T follicular helper cell (primary cell): ENCODE data around the gene BTNL3.
"Not testable (repeated sequence)": the region's sequence is repeated elsewhere in the genome, so short reads cannot be mapped to it uniquely, and the experiment has no call there.

Source experiments
- DNase-seq: peaks from one replicate; pipeline ENCODE4 v3.0.0-alpha.2; 2020; ENCODE audit warnings: low read depth

Gene BTNL3

DNA sequence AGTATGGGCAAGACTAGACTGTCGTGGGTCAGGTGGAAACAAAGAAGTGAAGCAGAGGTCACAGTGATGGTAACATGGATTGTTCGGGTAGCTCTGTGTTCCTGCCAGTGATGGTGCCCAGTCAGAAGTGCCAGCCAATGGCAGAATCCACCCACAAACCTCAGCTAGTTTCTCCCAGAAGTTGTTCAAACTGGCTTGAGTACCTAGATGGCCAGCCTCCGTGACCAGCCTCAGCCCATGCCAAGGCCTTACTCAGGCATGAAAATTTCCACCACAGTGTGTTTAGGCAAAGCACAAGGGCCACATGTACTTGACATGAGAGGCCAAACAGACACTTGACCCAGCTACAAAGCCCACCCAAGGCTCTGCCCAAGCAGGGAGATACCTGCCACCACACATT, 32.0 kb downstream of the BTNL3 start:
- no peak for DNase-seq

DNA sequence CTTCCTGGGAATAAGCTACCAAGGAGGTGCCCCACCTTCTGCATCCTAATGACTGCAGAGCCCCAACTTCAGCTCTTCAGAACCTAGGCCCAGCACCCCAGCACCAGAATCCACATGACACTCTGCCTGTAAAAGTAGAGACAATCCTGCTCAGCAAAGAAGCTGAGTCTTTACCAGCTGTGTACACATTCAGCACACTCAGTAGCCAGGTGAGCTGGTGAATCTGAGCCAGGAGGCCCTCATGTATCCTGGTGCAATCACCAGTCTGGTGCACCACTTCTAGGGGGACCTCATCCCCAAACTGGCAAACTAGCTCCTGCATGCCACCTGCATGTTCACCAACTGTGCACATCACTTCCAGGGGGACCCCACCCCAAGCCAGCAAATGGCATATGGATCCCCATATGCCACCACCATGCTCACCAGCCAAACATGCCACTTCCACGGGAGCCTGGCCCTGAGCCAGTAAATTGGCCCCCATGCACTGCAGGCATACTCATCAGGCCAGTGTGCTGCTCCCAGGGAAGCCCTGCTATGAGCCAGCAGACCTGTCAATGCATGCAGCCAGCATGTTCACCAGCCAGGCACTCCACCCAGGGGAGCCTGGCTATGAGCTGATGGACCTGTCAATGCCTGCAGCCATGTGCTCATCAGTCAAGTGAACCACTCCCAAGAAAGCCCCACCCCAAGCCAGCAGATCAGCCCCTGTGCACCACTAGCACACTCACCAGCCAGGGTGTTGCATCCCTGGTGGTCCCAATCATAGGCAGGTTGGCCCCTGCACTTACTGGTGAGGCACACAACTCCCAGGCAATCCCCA, 35.8 kb downstream of the BTNL3 start:
- no peak for DNase-seq

DNA sequence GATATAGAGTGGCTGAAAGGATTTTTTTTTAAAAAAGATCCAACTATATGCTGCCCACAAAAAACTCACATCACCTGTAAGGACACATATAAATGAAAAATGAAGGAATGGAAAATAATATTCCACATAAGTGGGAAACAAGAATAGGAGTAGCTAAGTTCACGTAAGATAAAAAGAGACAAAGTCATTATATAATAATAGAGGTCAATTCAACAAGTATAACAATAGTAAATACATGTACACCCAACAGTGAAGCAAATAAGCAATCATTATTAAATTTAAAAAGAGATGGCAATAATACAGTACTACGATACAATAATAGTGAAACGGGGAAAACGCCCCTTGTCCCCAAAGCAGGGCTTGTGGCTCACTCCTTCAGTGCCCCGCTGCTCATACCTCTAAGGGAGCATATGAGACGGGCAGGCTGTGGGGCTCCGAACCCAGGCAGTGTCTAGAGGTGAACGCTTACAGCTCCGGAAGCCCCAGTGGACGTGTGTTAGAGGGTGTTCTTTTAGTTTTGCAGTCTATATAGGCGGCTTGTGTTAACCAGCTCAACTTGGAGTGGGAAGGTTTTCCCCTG, 38.9 kb downstream of the BTNL3 start:
- DNase-seq, result no peak

DNA sequence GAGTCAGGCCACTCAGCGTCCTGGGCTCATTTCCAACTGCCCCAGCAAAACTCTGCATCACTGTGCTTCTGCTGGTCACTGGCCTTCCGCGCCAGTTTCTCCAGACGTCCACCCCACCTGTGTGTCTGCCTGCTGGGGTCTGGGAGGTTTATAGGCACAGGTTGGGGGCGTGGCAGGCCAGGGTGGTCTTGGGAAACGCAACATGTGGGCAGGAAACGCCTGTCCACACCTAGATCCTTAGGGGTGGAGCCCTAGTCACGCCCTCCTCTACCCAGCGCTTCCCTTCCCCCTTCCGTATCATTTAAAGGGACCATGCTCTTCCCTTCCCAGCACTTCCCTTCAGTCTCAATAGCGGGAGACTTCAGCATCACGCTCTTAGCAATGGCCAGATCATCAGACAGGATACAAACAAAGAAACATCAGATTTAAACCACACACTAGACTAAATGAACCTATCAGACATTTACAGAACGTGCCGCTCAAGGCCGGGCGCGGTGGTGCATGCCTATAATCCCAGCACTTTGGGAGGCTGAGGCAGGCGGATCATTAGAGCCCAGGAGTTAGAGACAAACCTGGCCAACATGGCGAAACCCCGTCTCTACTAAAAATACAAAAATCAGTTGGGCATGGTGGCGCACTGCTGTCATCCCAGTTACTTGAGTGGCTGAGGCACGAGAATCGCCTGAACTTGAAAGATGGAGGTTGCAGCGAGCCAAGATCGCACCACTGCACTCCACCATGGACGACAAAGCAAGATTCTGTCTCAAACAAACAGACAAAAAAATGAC, 39.6 kb downstream of the BTNL3 start:
- DNase-seq, result no peak

DNA sequence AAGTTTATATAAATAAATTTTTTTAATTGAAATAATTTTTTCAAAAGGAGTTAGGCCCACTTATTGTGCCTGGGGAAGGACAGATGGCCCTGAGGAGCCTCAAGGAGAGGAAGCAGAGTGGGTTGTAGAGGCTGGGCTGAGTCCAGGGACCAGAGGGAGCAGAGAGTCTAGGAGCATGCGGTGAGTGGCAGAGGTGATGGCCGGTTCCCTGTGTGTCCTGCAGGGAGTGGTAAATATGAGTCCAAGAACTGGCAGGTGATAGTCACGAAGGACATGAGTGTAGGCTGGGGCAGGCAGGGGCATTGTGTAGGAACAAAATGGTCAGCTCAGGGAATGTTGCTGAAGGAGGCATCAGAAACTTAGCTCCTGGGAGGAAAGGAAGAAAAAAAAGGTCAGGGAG, 43.1 kb downstream of the BTNL3 start:
- DNase-seq, result no peak

DNA sequence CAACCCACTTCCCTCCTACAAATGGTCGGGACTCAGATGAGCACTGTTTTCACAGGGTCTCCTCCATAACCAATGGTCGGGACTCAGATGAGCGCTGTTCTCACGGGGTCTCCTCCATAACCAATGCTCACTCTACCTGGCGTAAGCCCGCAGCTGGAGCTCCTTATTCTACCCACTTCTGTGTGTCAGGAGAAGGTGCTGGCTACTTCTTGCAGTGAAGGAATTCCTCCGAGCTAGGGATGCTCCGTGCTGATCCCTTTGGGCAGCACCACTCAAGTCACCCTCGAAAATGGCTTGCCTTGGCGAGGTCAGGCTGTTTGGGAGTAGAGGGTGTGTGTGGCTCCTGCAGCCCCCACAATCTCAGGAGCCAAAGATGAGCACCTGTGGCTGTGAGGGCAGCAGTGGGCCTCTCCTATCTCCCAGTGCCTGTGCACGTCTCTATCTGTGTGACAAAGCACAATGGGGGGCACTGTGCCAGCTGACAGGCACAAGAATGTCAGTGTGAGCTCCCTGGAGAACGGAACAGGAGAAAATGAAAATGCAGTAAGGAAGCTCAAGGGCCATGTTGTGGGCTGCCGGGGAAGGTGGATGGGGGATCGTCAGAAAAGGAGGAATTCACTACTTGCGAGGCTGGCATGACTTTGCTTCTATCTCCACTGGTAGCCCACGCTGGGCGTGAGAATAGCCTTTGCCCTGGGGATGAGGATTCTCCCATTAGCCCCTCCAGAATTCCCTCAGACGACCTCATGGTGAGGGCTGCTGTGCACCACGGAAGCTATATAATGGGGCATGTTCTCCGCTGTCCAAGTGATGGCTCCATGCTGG, 47.6 kb downstream of the BTNL3 start:
- DNase-seq, result no peak

DNA sequence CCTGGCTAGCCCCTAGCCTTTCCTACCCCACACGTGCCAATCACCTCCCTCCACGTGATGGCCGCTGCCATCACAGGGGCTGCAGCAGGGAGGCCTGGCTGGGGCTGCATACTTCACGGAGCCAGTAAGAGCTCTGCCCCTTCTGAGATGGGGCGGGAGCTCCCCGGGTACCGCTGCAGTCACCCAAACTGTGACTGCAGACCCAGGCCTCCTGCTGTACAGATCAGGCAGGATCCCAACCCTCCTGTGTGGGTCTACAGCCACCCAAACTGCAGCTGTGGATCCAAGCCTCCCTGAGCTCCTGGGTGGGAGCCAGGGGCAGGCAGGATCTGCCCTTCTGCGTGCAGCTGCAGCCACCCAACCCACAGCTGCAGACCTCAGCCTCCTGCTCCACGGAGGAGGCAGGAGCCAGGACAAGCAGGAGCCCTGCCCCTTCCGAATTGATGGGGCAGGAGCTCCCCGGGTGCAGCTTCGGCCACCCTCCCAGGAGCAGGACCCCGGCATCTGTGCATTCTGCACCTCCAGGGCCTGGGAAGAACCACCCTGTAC, 48.2 kb downstream of the BTNL3 start:
- no peak for DNase-seq

DNA sequence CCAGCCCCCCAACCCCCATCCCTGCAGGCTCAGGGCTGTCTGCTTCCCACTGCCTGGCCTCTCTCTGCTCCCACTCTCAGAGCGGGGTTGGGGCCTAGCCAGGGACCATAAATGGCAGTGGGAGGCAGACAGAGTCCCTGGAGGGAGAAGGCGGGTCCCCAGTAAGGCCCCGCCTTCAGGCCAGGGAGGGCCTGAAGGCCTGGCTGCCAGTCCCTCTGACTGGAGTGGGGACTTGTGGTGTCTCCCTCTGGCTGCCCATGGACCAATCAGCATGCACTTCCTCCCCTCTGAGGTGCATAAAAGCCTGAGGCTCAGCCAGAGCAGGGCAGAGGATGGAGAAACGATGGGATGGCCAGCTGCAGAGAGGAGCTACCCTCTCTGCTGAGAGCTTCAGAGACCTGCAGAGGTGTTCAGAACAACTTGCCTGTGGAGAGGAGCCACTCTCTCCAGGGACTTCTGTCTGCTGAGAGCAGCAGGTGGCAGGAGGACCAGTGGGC, 48.8 kb downstream of the BTNL3 start:
- no peak for DNase-seq

DNA sequence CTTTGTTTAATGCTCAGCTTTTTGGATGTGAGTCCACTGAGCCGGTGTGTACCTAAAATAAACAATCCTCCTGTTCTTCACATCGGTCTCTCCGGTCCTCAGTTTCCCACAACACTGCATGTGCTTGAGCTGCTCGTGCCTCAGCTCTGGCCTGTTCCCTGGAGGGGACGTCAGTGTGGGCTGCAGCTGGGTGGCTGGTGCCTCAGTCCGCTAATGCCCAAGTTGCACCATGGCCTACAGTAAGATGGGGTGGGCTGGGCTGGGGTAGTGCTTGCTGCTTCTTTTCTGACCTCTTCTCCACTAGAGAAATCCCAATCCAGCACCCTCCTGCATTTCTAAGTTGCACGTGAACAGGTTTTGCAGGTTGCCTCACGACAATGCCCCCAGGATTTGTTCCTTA, 50.8 kb downstream of the BTNL3 start:
- no peak for DNase-seq

DNA sequence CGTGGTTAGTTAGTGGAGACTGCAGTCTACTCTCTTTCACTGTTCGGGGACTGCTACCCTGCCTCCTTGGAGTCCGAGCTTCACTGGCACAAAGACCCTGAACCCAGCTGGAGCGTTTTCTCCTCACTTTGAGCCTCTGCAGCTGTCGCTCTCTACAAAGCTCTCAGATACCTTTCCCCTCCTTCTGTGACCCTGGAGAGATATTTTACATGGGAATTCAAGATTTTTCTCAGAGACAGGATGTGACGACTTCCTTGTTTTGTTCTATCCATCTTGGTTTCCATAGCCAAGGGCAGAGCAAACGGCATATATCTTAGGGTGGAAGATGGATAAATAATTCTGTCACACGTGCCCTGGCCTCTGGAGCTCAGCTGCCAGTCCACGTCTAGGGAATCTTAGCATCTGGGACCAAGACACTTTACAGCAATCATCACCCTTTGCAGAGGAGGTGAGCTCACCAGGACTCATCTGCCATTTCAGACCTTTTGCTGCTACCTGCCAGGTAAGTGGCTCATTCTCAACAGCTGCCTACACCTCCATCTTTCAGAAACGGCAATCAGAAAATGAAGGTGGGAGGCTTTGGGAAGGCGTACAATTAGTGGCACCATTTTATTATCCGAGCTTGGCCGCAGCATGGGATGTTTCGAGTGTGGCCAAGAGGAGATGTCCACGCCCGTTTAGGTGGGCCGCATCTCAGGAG, 51.4 kb downstream of the BTNL3 start, which contains the start of gene BTNL9:
Gene BTNL9, plus strand, starts transcription at position 336 of the 700 bp plus-strand sequence. CDS start 5,224 bp downstream, outside the sequence.
- DNase-seq, result no peak

DNA sequence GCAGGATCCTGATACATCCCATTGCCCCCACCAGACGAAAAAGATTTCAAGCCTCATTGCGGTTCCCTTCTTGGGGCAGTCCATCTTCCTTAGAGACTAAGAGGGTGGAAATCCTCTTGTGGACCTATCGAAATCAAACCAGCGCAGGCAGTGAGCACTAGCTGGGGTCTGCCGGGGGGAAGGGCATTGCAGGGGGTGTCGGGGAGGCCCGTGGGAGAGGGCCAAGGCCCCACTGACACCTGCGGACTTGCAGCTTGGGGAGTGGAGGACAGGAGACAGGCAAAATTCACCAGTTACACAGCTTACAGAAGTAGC, 51.9 kb downstream of the BTNL3 start:
- DNase-seq, result no peak

DNA sequence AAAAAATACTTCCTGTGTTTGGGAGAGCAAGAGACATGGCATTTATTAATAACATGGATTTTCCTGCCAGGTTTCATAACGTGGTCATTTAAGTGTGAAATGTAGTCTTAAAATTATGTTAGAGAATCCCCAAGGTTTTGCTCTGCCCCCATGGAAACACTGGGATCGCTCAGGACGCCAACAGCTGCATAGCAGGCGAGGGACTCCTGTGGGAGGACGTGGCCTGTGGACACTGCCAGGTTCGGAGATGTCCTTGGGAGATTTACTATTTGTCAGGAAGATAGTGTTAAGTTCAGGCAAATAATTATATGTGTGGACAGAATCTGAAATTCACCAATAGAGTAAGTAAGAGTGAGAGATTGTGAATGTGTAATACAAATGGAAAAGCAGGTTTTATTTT, 52.4 kb downstream of the BTNL3 start:
- DNase-seq, result no peak

DNA sequence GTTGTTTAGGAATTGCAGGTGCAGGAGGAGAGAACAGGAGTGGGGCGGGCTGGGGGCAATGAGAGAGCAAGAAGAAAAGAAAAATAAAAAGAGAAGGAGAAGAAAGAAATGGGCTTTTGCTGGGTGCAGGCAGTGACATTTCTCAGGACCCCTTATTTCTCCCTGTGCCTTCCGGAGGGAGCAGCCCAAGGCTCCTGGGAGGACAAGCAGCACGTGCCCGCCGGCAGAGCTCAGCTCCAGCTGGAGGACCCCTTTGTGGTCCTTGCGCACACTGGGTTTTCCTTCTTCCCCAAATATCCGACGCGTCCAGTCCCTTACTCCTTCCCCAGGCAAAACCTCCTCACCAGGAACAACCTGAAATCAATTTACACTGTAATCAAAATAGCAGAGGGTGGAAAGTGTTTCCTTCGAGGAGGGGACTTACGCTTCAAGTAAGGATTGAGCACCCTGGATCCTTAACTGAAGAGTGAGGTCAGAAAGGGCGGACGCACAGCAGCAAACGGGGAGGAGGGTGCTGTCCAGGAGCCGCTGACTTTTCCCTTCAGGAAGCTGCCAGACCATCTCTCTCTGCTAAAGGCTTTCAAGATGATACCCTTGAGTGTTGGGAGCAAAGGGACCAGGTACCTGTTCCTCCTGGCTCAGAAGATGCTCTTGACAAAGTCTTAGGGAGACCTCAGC, 53.5 kb downstream of the BTNL3 start:
- DNase-seq, result no peak

DNA sequence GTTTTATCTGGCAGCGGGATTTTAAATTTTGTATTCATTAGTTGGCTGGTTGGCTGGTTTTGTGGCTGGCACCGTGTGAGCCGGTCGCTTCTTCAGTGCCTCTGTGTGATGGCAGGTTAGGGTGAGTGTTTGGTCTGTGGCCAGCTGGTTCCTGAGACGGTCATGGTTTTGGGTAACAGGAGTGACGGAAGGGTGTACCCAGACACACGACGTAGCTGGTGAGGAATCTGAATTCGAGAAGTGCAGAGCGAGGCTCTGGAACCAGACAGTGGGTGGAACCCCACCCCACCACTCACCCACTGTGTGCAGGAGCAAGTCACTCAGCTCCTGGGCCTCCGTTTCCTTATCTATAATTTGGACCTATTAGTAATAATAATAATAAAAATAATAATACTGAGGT, 54.1 kb downstream of the BTNL3 start:
- no peak for DNase-seq

DNA sequence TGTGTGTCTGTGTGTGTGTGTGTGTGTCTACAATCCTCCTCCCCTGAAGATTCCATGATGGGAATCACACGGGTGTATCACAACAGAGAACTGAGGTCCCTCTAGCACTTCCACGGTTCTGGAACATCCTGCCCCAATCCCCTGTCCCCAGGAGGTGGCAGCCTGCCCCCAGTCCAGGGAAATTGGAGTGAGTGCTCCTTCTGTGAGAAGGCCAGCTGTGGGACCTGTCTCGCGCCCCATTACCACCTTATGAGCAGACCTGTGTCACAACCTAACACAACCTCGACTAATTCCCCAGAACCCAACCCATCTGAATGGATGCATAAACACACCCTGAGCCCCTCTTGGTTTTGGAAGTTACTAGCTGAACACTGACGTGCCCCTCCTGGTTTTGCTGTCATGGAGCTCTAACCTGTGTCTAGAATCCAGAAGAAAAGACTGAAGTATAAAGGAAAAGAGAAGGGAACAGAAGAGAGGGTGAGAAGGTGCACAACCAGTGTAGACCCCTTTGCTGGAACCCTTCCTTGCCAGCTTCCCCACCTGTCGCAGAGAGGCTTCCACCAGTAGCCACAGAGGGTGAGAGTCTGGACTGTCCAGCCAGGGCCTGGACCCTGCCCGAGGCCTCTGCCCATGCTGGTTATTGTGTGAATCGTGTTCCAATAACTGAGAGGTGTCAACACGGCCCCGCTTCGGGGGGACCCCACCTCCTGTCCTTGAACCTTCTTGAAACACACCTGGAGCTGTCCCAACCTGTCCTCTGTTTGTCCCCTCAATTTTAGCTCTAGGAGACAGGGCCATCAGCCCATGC, 54.8 kb downstream of the BTNL3 start:
- no peak for DNase-seq

DNA sequence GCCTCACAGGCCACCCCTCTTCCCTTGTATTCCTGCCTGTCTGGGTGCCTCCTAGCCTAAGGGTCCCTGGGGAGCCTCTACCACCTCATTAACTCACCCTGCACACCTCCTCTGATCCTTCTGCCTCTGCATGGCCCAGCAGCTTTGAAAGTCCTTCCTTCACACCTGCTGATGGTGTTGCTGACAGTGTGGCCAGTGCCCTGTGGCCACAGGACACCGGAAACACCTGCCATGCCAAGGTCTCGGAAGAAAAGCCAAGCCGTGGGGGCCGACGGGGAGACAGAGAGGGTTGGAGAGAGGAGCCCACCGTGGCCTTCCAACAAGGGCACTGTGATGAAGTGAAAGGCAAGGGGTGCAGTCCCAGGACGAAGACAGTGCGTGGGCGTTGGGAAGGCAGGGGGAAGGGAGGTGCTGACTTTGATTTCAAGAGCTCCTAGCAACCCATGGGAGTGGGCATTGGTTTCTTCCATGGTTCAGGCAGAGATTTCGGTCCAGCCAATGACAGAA, 55.5 kb downstream of the BTNL3 start:
- DNase-seq, result no peak

DNA sequence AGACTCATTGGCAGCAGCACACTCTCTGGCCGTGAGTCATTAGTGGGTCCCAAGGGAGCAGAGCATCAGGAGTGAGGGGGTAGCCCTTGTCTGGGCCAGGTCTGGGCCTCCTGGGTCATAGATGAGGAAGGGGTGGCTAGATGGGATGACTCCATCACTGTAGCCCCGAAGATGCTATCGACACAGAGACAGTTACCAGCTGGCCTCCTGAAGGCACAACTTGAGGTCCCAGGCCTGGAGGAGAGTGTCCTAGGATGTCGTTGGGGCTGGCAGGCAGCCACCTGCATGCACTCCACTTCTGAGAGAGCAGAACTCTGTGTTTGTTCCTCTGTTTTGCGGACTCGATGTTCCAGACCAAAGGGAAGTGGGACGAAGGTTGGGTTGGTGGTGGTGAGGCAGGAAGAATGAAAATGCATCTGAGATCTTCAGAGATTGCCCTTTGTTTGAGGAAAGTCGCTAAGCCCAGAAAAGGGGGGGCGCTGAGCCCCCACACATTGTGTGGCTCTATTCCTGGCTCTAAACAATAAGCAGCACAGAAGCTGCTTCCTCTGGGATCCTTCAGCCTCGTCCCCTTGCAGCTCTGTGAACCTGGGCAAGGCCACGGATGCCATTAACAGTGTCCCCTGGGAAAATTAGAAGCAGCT, 56.1 kb downstream of the BTNL3 start:
- no peak for DNase-seq

DNA sequence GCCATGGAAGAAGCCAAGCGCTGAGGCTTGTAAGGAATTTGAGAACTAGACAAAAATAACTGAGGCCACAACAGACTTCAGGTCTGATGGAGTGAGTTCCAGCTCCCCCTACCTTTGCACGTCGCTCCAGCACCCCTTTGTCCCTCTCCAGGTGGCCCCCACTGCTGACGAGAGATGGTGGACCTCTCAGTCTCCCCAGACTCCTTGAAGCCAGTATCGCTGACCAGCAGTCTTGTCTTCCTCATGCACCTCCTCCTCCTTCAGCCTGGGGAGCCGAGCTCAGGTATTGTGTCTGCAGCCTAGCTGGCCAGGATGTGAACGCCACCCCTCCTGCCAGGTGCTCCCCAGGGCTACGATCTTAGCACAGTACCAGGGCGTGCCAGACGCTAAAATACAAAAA, 56.7 kb downstream of the BTNL3 start:
- no peak for DNase-seq

DNA sequence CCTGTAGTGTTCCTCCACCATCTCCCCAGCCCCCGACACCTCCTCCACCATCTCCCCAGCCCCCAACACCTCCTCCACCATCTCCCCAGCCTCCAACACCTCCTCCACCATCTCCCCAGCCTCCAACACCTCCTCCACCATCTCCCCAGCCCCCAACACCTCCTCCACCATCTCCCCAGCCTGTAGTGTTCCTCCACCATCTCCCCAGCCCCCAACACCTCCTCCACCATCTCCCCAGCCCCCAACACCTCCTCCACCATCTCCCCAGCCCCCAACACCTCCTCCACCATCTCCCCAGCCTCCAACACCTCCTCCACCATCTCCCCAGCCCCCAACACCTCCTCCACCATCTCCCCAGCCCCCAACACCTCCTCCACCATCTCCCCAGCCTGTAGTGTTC, 57.2 kb downstream of the BTNL3 start:
- DNase-seq, result not testable (repeated sequence)
